Peyer's patch (tissue), 4 donors: ENCODE measurements around the gene TMPRSS15. TPM values are rescaled to one million over a fixed set of nuclear protein-coding genes. Genes with fewer than 3 reads are reported as not detected.

Experiments
- DNase-seq, 3 donors: peaks; one replicate each; pipeline ENCODE4 v3.0.0-alpha.2; 2017 to 2019
- H3K27ac ChIP-seq, 4 donors: fragments of 200-600 bp; sonication (generic); one replicate each; pipeline ENCODE4 v1.5.1; 2016 to 2019
- H3K27me3 ChIP-seq, 2 donors: fragments of 200-600 bp; sonication (generic); one replicate each; pipeline ENCODE4 v1.5.1; 2019
- H3K36me3 ChIP-seq, 3 donors: fragments of 200-600 bp; sonication (generic); one replicate each; pipeline ENCODE4 v1.5.1; 2016 to 2019
- H3K4me1 ChIP-seq, 4 donors: fragments of 200-600 bp; sonication (generic); one replicate each; pipeline ENCODE4 v1.5.1; 2016 to 2019
- H3K4me3 ChIP-seq, 4 donors: fragments of 200-600 bp; sonication (generic); 1 replicate in 3 of 4; 2 replicates in 1 of 4; pipeline ENCODE4 v1.5.1; 2016 to 2019; ENCODE audit warnings: mild to moderate bottlenecking in 1 of 4
- H3K9me3 ChIP-seq, 4 donors: fragments of 200-600 bp; sonication (generic); one replicate each; pipeline ENCODE4 v1.5.1; 2016 to 2019; ENCODE audit warnings: mild to moderate bottlenecking in 1 of 4
- CTCF ChIP-seq, 6 experiments: fragments of 450-650 bp in 4 of 6; fragments of 200-600 bp in 2 of 6; sonication (generic) in 1 of 6; IDR thresholded peaks; one replicate each; pipeline ENCODE4 v1.5.1; 2017 to 2019; ENCODE audit warnings: antibody characterized with exemption in 6 of 6, mild to moderate bottlenecking in 3 of 6, moderate library complexity in 1 of 6
- POLR2A ChIP-seq, 2 donors: fragments of 450-650 bp; IDR thresholded peaks; one replicate each; pipeline ENCODE4 v1.5.1; 2017; ENCODE audit warnings: antibody characterized with exemption in 2 of 2, mild to moderate bottlenecking in 2 of 2, moderate library complexity in 2 of 2
- total RNA-seq, 4 donors: library from RNA; depleted of rRNA; stranded (reverse); fragments of >200 nt; gene quantifications; one replicate each; pipeline ENCODE4 v1.1.0, GENCODE V29; 2016

Gene TMPRSS15
- total RNA-seq, 4 donors from 2014 or later, result 18.0 to 70.0 (median 39.9) TPM; not detected in 1

GRCh38 chr21:18430341-18430740, 26.8 kb upstream of the TMPRSS15 start:
- H3K27me3 ChIP-seq, result no peaks in the 10 kb centered on the region
- H3K27ac ChIP-seq, result no peak overlapping the region
- no peaks in the 10 kb centered on the region for H3K36me3 ChIP-seq
- no peak overlapping the region for H3K4me3 ChIP-seq
- no peaks in the 10 kb centered on the region for H3K4me1 ChIP-seq
- TF ChIP-seq POLR2A (IDR thresholded peaks at IDR 0.05) (no peak), CTCF (IDR thresholded peaks at IDR 0.05) (no peak)
- DNase-seq, result no peak
- no peaks in the 10 kb centered on the region for H3K9me3 ChIP-seq

GRCh38 chr21:18424276-18424675, 20.7 kb upstream of the TMPRSS15 start:
- H3K27ac ChIP-seq, result no peak overlapping the region
- H3K4me3 ChIP-seq, result no peak overlapping the region
- H3K36me3 ChIP-seq, result no peaks in the 10 kb centered on the region
- H3K4me1 ChIP-seq, result no peaks in the 10 kb centered on the region
- H3K9me3 ChIP-seq, result no peaks in the 10 kb centered on the region
- H3K27me3 ChIP-seq, result no peaks in the 10 kb centered on the region
- TF ChIP-seq POLR2A (IDR thresholded peaks at IDR 0.05) (no peak), CTCF (IDR thresholded peaks at IDR 0.05) (no peak)
- DNase-seq, result no peak

GRCh38 chr21:18417141-18417790, 13.7 kb upstream of the TMPRSS15 start:
- no peak overlapping the region for H3K27ac ChIP-seq
- no peaks in the 10 kb centered on the region for H3K9me3 ChIP-seq
- no peak for DNase-seq
- H3K4me3 ChIP-seq, result no peak overlapping the region
- no peak for TF ChIP-seq POLR2A (IDR thresholded peaks at IDR 0.05)
- no peak for TF ChIP-seq CTCF (IDR thresholded peaks at IDR 0.05)
- no peaks in the 10 kb centered on the region for H3K36me3 ChIP-seq
- H3K4me1 ChIP-seq, result no peaks in the 10 kb centered on the region
- no peaks in the 10 kb centered on the region for H3K27me3 ChIP-seq

GRCh38 chr21:18411565-18411964, 8.0 kb upstream of the TMPRSS15 start:
- Histone ChIP-seq H3K4me1 (no peaks in the 10 kb centered on the region), H3K36me3 (no peaks in the 10 kb centered on the region), H3K27me3 (no peaks in the 10 kb centered on the region), H3K4me3 (peak overlapping the region in 2 of 4 donors; percentile 6 to 17), H3K9me3 (no peaks in the 10 kb centered on the region), H3K27ac (peak overlapping the region in 1 of 4 donors; percentile 73)
- DNase-seq, result no peak
- TF ChIP-seq POLR2A (IDR thresholded peaks at IDR 0.05) (no peak), CTCF (IDR thresholded peaks at IDR 0.05) (no peak)

GRCh38 chr21:18409579-18409978, 6.0 kb upstream of the TMPRSS15 start:
- Histone ChIP-seq H3K27ac (no peak overlapping the region), H3K4me3 (no peak overlapping the region), H3K4me1 (peaks cover 0 to 4% (median under 1%) of the 10 kb centered on the region in 4 donors), H3K9me3 (no peaks in the 10 kb centered on the region), H3K36me3 (no peaks in the 10 kb centered on the region), H3K27me3 (no peaks in the 10 kb centered on the region)
- TF ChIP-seq POLR2A (IDR thresholded peaks at IDR 0.05), result no peak
- DNase-seq, result no peak

GRCh38 chr21:18398843-18399242, 4.7 kb downstream of the TMPRSS15 start:
- no peak for TF ChIP-seq POLR2A (IDR thresholded peaks at IDR 0.05)
- no peak for TF ChIP-seq CTCF (IDR thresholded peaks at IDR 0.05)
- Histone ChIP-seq H3K4me1 (no peaks in the 10 kb centered on the region), H3K27ac (no peak overlapping the region), H3K27me3 (no peaks in the 10 kb centered on the region), H3K4me3 (no peak overlapping the region), H3K9me3 (peaks cover 0 to 5% (median 0%) of the 10 kb centered on the region in 4 donors), H3K36me3 (no peaks in the 10 kb centered on the region)
- no peak for DNase-seq
